H4 (cell line): Measurements from ENCODE around the gene ALDH1B1. TPM values are rescaled to one million over a fixed set of nuclear protein-coding genes. Genes with fewer than 3 reads are reported as not detected.
"Not testable (repeated sequence)": the region's sequence is repeated elsewhere in the genome, so short reads cannot be mapped to it uniquely, and the experiment has no call there.

Experiments
- DNase-seq: peaks from one replicate; pipeline ENCODE4 v3.0.0-alpha.2; 2015; ENCODE audit warnings: low spot score
- total RNA-seq: library from RNA; depleted of rRNA; stranded (reverse); fragments of >200 nt; shearing (Covaris generic); gene quantifications from 2 replicates; pipeline ENCODE4 v1.2.3, GENCODE V29; 2014

ALDH1B1 gene
- total RNA-seq, 1 experiment from 2014 or later, result 29.5 TPM

DNA sequence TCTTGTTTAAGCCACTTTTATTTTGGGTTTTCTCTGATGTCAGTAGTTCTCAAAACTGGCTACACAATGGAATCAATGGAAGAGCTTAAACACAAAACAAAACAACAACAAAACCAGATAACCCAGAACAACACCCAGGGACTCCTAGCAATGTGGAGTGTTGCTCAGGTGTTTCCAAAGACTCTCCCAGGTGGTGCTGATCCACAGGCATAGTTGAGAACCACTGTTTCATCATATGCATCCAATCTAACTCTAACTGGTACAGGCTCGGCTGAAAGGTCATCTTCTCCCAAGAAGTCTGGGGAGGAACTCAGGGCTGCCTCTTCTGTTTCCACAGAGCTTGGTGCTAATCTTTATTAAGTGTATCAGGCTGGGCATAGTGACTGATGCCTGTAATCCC, 5.4 kb upstream of the ALDH1B1 start:
- no peak for DNase-seq

- DNase-seq, result no peak
Observed at GRCh38 chr9:38387751-38388150, 4.8 kb upstream of the ALDH1B1 start.

DNA sequence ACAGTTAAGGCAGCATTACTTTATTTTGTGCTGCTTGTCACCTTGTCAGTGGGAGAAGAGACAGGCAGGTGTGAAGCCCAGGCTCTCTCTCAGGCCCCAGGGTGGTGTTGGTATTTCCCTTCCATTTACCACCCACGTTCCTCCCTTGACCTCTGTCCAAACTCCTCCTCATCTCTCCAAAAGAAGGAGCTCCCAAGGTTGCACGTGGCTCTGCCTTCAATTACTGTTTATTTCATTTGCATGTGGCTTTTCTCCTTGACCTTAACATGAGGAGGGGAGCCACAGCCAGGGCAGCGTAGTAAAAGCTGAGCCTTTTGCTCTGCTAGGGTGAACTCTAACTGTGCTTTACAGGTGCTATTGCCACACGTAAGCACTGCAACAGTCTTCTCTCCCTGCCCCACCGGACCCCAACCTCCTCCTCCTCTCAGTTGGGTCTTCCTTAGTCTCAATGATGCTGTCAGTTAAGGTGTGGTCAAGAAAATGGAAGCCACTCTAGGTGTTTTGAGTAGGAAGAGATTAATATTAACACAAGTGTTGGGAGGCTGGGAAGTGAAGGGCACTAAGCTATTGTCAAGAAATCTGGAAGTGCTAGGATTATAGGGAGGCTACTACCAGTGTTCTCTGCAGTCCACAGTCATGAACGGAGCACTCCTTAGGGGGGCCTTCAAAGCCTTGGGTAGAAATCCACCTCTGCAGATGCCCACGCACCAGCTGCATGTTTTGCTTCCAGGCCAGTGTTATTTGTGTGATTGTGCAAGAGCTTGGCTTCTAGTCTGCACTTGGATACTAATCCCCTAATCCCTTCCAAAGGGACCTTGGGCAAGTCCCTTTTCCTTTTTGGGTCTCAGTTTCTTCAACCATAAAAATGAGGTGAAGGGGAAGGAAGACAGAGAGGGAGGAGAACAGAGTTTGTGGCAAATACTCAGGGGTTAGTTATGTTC, 3.9 kb upstream of the ALDH1B1 start:
- no peak for DNase-seq

- no peak for DNase-seq
Observed at GRCh38 chr9:38389313-38389712, 3.2 kb upstream of the ALDH1B1 start.

- no peak for DNase-seq
Observed at GRCh38 chr9:38390442-38390841, 2.1 kb upstream of the ALDH1B1 start.

DNA sequence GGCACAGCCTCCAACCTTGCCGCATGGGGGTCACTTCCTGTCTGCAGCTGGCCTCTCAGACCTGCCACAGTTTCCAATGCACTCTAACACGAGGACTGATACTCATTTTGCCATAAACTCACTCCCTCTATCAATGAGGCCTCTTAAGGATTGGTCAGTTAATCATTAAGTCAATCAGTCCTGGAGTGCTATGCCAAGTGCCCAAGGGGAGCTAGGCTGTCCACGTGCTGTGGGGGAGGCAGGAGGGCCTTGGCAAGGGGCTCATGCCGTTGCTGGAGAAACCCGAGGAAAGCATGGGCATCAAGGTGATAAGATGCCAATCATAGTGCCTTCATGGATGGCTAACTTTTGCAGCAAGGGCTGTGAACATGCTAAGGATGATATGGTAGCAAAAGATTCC, 1.7 kb upstream of the ALDH1B1 start:
- no peak for DNase-seq

GRCh38 chr9:38391278-38392118, 1.0 kb upstream of the ALDH1B1 start:
- no peak for DNase-seq

DNA sequence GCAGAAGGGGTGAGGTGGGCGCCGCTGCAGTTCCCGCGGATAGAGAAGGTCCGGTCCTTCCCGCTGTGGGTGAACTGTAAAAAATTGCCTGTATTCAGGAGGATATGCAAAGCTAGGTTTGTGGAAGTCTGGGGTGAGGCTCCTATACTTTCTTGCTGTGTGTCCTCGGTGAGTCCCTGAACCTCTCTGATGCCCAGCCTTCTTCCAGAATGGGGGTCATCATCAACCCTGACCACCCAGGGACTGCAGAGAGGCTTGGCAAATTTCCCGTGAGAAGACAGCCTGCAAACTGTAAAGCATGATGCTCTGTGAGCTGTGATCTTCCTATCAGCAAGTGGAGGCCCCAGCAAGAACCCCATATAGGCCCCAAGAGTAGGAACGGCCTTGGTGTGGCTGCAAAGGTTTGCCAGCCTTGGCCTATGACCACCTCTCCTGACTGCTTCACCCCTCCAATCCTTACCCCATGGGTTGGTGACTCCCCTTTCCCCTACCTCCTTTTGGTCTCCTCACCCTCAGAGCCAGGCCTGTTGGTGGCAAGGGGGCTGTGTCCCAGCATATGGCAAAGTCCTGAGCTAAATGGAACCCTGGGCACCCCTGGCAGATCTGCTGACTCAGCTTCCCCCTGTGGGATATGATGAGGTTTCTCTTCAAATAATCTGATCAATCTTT, 760 bp downstream of the ALDH1B1 start:
- no peak for DNase-seq

DNA sequence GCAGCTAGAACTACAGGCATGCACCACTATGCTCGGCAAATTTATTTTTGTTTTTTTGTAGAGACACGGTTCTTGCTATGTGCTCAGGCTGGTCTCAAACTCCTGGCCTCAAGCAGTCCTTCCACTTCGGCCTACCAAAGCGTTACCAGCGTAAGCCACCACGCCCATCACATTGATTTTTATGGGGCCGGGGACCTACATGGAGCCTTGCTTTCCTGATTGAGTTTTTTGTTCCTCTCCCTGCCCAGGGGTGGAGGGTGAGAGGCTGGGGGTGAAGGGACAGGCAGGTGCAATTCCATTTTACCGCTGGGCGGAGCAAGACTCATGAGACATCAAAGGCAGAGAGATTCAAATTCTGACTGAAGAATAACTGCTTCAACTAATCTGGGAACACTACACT, 1.9 kb downstream of the ALDH1B1 start:
- DNase-seq, result no peak

GRCh38 chr9:38395653-38396370, 3.3 kb downstream of the ALDH1B1 start:
- DNase-seq, result no peak

GRCh38 chr9:38396371-38396671, 3.8 kb downstream of the ALDH1B1 start:
- DNase-seq, result no peak

DNA sequence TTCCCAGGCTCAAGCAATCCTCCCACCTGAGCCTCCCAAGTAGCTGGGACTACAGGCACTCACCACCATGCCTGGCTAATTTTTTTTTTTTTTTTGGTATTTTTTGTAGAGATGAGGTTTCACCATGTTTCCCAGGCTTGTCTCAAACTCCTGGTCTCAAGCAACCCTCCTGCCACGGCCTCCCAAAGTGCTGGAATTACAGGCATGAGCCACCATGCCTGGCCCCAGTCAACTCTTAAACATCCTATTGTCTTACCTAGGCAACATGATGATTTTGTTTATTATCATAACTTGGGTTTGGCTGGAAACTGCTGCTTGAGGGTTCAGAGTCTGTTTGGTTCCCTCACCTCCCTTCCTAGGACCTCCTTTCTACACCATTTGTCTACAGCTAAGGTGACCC, 6.7 kb downstream of the ALDH1B1 start:
- DNase-seq, result not testable (repeated sequence)

GRCh38 chr9:38401994-38402393, 9.5 kb downstream of the ALDH1B1 start:
- no peak for DNase-seq

DNA sequence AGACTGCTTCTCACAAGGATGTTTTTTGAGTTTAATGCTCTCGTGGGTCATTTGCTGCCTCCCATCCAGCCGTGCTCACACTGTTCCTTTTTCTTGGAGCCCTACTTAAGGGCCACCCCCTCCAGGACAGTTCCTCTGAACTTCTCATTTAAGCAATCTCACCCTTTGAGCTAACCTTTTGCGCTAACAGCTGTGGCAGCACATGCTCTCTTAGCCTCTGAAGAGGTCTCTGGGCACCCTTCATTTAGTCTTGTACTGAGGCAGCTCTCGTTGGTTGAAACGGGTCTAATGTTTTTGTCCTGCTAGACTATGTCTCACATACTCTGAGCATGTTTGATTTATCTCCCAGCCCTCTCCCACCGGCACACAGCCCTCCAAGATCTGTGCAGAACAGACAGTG, 11.8 kb downstream of the ALDH1B1 start:
- no peak for DNase-seq

- no peak for DNase-seq
Observed at GRCh38 chr9:38405785-38406184, 13.3 kb downstream of the ALDH1B1 start.

DNA sequence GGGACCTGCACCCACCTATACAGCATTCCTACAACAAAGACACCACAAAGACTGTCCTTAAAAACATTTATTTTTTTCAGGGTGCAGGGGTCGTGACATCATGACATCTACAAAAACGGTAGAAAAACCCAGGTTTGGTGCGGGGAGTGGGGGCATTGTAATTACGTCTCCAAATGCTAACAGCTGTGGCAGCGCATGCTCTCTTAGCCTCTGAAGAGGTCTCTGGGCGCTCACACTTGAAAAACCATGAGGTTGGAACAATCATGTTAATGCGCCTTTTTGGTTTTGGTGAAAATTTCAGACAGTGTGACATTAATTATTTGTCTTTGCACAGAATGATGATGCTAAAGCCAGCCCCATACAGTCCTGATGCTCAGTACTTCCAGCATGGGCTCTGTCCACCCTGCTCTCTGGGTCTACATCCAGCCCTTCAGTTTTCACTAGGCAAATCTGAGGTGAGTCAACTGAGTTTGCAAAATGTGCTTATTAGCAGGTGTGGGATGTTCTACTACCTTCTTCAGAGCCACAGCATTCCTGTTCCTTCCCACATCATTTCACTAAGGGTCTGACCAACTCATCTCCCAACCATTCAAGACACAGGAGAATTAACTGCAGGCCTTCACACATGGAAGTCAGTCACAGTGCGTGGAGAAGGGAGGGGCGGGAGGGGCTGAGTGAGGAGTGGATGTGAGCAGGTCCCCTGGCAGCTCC, 14.1 kb downstream of the ALDH1B1 start:
- DNase-seq, result no peak

GRCh38 chr9:38408719-38409118, 16.2 kb downstream of the ALDH1B1 start:
- DNase-seq, result no peak

GRCh38 chr9:38412751-38413150, 20.2 kb downstream of the ALDH1B1 start:
- DNase-seq, result no peak

GRCh38 chr9:38413283-38413682, 20.8 kb downstream of the ALDH1B1 start:
- no peak for DNase-seq

DNA sequence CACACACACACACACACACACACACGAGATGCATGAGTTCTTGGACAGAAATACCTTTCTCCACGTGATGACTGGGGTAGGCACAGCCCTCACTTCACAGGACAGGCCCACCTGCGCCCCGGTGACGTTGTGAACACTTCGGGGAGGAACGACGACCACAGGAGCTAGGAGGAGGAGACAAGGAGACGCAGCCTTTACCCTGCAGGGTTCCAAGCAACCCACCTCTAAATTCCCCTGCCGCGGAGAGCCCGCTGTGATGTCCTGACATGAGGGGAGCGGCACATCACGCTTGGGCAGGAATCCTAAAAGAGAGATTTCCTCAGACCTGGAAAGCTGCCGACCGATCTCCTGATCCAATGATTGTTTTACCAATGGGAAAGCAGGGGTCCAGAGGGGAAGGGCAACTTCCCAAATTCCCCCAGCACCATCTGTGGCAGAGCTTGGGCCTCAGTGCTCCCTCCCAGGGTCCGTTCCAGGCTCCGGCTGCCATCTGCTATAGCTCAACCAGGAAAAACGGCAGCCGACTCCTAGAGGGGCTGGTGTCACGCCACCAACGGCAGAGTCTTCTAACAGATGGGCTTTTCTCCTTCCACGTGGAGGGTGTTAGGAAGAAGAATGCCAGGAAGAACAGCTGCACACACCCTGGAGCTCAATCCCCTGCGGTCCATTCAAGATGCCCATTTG, 21.7 kb downstream of the ALDH1B1 start:
- DNase-seq, result no peak

DNA sequence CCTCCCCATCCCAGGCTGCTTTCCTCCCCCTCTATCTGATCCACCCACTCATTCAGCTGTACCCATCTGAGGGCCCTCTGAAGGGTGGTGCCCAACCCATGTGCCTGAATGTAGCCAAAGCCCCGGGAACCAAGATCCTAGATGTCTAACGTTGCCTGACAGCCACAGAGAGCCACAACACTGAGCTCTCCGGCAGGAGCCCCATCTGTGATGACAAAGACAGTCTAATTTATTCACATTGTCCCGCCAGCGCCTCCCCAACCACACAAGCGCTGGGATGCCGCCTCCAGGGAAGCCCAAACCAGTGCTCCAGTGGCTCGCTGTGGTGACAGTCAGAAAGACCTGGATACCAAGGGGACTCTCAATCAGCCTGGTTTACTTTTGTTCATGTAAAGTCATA, 23.4 kb downstream of the ALDH1B1 start:
- DNase-seq, result no peak
